Epithelial cell of esophagus (primary cell): ENCODE results near the gene NXNL2.

Source experiments
- DNase-seq: peaks from one replicate; pipeline ENCODE4 v3.0.0; 2010; ENCODE audit warnings: low read depth
- H3K4me3 ChIP-seq: 2 replicates; pipeline ENCODE4 v1.5.1; 2011; ENCODE audit warnings: mild to moderate bottlenecking, low read length, control low read depth
- CTCF ChIP-seq: IDR thresholded peaks from 2 replicates; pipeline ENCODE4 v1.5.1; 2011; ENCODE audit warnings: low read depth, mild to moderate bottlenecking, low read length, control low read depth, inconsistent platforms; ENCODE audit not compliant: insufficient read depth; ENCODE audit errors: missing control alignments

NXNL2 gene

GRCh38 chr9:88530051-88530450 lies 4.9 kb upstream of the NXNL2 start:
- no peak for DNase-seq
- TF ChIP-seq CTCF: no peak
- H3K4me3 ChIP-seq: no peak overlapping the region

DNA sequence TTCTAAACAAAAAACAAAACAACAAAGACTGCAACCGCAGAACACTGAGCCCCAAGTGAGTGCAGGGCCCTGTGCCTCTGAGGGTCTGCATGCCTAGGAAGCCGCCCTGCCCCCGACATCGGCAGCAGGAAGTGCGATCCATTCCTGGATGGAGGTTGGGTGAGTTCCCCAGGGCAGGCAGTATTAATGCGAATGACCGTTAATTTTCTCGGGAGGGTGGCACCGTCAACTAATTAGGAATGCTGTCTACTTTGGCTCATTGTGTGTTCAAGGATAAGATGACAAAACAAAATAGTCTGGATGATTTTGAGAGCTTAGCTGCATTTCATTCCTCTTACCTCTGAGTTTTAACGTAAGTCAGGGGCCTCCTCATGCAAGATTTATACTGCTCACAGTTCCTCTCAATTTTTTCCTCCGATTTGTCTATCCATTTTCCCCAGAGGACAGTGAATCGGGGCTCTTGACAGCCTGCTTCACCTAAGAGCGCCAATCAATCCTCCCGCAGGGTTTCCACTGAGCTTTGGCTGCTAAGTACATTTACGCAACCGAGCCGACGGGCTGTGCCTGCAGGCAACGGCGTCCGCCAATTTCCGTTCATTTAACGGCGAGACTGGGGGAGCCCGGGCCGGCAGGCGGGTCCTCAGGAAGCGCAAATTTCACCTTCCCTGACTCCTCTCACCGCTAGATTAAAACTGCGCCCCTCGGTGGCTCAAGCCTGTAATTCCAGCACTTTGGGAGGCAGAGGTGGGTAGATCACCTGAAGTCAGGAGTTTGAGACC lies 2.9 kb upstream of the NXNL2 start:
- TF ChIP-seq CTCF: no peak
- DNase-seq: peak; percentile 64
- no peak overlapping the region for H3K4me3 ChIP-seq

DNA sequence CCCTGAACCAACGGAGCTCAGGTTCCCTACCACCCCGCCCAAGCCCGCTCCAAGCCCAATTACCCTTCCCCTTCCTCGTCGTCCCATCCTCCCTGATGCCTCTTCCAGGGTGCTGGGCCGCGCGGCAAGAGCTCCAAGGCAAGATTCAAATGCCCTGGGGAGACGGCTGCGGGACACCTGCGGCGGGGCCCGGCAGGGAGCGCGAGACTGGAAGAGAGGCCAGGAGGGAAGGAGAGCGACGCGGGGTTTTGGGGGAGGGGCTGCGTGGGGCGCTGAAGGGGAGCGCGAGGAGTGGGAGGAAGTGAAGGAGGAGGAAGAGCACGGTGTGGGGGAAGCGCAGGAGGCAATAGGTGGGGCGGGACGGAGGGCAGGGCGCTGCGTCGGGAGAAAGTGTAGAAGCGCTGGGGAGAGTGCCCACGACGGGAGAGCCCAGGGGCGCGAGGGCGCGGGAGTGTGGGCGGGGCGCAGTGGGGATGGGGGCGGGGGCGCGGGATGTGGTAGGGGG lies 975 bp upstream of the NXNL2 start:
- peak; percentile 35 for DNase-seq
- TF ChIP-seq CTCF: peak; percentile 4
- H3K4me3 ChIP-seq: peak overlapping the region; percentile 39

DNA sequence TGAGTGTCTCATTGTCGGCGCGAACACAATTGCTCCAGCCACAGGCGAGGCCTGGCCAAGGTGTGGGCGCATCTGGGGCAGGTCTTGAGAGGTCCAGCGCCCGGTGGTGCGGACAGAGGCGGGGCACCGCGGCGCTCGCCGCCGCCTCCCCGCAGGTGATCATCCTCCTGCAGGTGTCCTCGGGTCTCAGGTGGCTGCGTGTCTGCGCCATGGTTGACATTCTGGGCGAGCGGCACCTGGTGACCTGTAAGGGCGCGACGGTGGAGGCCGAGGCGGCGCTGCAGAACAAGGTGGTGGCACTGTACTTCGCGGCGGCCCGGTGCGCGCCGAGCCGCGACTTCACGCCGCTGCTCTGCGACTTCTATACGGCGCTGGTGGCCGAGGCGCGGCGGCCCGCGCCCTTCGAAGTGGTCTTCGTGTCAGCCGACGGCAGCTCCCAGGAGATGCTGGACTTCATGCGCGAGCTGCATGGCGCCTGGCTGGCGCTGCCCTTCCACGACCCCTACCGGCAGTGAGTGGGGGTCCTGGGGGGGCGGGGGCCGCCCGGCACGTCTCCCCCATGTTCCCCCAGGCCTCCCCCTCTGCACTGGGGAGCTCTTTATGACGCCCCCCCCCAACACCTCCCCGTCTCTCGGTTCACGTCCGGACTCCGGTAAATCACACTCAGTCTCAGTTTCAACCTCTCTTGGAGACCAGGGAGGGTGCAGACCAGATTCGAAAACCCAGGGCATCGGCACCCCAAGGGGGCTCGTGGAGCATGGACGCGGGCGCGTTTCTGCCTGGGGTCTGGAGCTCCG lies 446 bp downstream of the NXNL2 start:
- no peak for TF ChIP-seq CTCF
- peak overlapping the region; percentile 52 for H3K4me3 ChIP-seq
- DNase-seq: no peak

GRCh38 chr9:88536023-88536324 lies 996 bp downstream of the NXNL2 start:
- no peak for TF ChIP-seq CTCF
- no peak for DNase-seq

DNA sequence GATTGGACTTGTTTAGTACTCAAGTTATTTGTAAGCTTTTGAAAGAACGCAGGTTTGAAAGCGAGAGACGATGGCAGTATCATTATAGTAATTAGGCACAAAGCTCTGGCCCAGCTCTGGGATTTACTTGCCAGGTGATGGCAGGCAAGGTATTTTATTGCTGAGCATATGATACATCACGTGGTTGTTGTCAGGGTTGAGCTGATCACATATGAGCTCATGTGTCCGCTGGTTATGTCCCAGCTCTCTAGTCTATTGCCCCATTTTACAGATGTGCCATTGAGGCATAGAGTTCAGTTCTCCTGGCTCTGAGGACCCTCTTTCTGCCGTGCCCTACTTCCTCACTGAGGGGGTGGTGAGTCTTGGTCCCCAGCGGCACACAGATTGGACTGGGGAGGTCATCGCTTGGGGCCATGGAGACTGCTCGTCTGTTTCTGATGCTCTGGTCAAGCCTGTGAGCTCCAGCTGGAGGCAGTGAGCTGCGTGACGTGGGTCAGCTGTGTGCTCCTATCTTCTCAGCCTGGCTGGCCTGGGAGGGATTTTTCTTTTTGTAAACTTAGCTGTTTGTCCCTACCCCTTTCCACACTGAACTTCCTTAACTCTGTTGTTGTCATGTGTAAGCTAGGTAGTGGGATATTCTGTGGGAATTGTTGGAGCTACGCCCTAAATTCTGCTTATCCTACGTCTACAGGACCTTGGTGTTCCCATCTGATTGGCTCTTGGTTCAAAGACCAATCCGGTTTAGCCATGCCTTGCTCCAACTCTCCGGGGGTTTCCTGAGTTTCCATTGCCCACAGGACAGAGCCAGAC lies 2.2 kb downstream of the NXNL2 start:
- TF ChIP-seq CTCF: no peak
- H3K4me3 ChIP-seq: no peak overlapping the region
- no peak for DNase-seq

More at GRCh38 chr9:88536023-88536324, 996 bp downstream of the NXNL2 start:
- H3K4me3 ChIP-seq: peak overlapping the region; percentile 52
